ENCODE data around the gene ADGRF3. TPM values are rescaled to one million over a fixed set of nuclear protein-coding genes. Genes with fewer than 3 reads are reported as not detected.

The ADGRF3 gene
- total and polyA plus RNA-seq, 10 of the 15 experiments (the other 5 are each of a cell fraction or from before 2014, with no cell fraction given), result 0.03 to 3.1 (median 0.84) TPM

- ATAC-seq, result no peak
- RAD21 ChIA-PET (ENCODE audit: unreplicated experiment), result no interaction called here
- 95% methylated on average over 4 of the region's 4 CpGs for WGBS (ENCODE audit: insufficient coverage, insufficient replicate concordance, low lambda C conversion rate, missing lambda C conversion rate)
- in situ Hi-C loops (cut with MboI) (no loop called here), intact Hi-C loops (cut with micrococcal nuclease; ENCODE audit: unreplicated experiment) (no loop called here)
- CTCF ChIA-PET, result interaction anchor here (1.0 kb wide), 1 partner anchor 66 kb away, joined by 3 read pairs; no protein-coding TSS in a partner anchor
- no peak for FAIRE-seq
- Histone ChIP-seq H4K20me1 (ENCODE audit: control insufficient read depth, insufficient read depth) (no peaks in the 10 kb centered on the region), H3K79me2 (ENCODE audit: control insufficient read depth, insufficient read depth, low read length) (no peaks in the 10 kb centered on the region), H3K9ac (ENCODE audit: control insufficient read depth, insufficient read depth, low read length) (no peak overlapping the region), H3K9me3 (replicated peaks; ENCODE audit: control insufficient read depth, insufficient read depth, low read length) (no peaks in the 10 kb centered on the region), H3K27ac (ENCODE audit: control insufficient read depth, insufficient read depth) (no peak overlapping the region), H3K27me3 (replicated peaks in 1 of 2; ENCODE audit: control insufficient read depth in 2 of 2, insufficient read depth in 2 of 2, low read length in 1 of 2) (no peaks in the 10 kb centered on the region), H2AFZ (ENCODE audit: control insufficient read depth, low read depth, low read length) (no peak overlapping the region), H3K36me3 (ENCODE audit: control insufficient read depth in 2 of 2, insufficient read depth in 2 of 2, low read length in 1 of 2) (peaks cover 0 to 23% of the 10 kb centered on the region in 2 experiments), H3K4me3 (no peak overlapping the region), H3K4me1 (ENCODE audit: control insufficient read depth, insufficient read depth, low read length) (no peaks in the 10 kb centered on the region), H3K4me2 (ENCODE audit: control insufficient read depth, insufficient read depth) (no peak overlapping the region)
- DNase-seq (ENCODE audit: low read depth, low spot score), result no peak
- POLR2A ChIA-PET, result no interaction called here
- TF ChIP-seq YBX1 (IDR thresholded peaks at IDR 0.05), result no peak
- TF ChIP-seq NFYA (IDR thresholded peaks at IDR 0.05; ENCODE audit: borderline replicate concordance, low read depth, low read length), result no peak
- no peak for TF ChIP-seq NFYB (IDR thresholded peaks at IDR 0.05; ENCODE audit: insufficient read depth, low read depth, low read length)
- TF ChIP-seq ZBED1 (IDR thresholded peaks at IDR 0.05; ENCODE audit: borderline replicate concordance), result no peak
- no peak for TF ChIP-seq SPI1 (IDR thresholded peaks at IDR 0.05; ENCODE audit: borderline replicate concordance, insufficient read depth, low read depth, low read length)
- no peak for TF ChIP-seq BMI1 (IDR thresholded peaks at IDR 0.05; ENCODE audit: borderline replicate concordance)
- TF ChIP-seq MTA3 (IDR thresholded peaks at IDR 0.05; ENCODE audit: borderline replicate concordance, low read length), result no peak
- BruUV-seq (replicated peaks), result no TSS peak
- SMC1A ChIA-PET (ENCODE audit: uncharacterized antibody, unreplicated experiment), result interaction anchor here (0.7 to 1.1 kb wide), 2 partner anchors 11 to 25 kb away, joined by 3 to 4 read pairs; no protein-coding TSS in a partner anchor
These were observed 69.9 kb downstream of the ADGRF3 start for GRCh38 chr2:26276484-26277227.

All from GM12878 (cell line).